K562 (cell line): ENCODE measurements around the gene MACROD2. TPM values are rescaled to one million over a fixed set of nuclear protein-coding genes. Genes with fewer than 3 reads are reported as not detected.

ENCODE experiments used
- ATAC-seq: fragments of 200-7000 bp; cut with Tn5 transposase; 3 replicates; pipeline ENCODE4 v1.9.1; 2020; ENCODE audit warnings: moderate library complexity
- BruUV-seq: library from RNA; stranded (reverse); fragments of 400-500 nt; replicated peaks from 2 replicates; lab custom pipeline; 2021; lab: Mats Ljungman, UMichigan
- CTCF ChIA-PET: fragments of 300-600 bp; formaldehyde crosslinking; extraction: SDS; loops from one replicate; lab custom pipeline; 2021; ENCODE audit warnings: low intra/inter-chr PET ratio; lab: Yijun Ruan, JAX
- POLR2A ChIA-PET: fragments of 300-600, 350-650 bp; sonication (Branson Sonifier 250); formaldehyde crosslinking; extraction: SDS; loops from one replicate; lab custom pipeline; 2021; ENCODE audit warnings: antibody characterized with exemption, inconsistent platforms; lab: Yijun Ruan, JAX
- DNase-seq, 4 experiments: peaks; one replicate each; pipeline versions ENCODE4 v3.0.0 to v3.0.0-alpha.2; 2011 to 2018; ENCODE audit warnings: low spot score in 3 of 4, mixed read lengths in 3 of 4; ENCODE audit errors: extremely low read depth in 1 of 4
- FAIRE-seq: peaks from 2 replicates; lab custom pipeline; 2011; peaks lifted over from hg19 to GRCh38; lab: Jason Lieb, UNC
- H2AFZ ChIP-seq: 2 replicates; pipeline ENCODE4 v1.6.0; 2011; ENCODE audit warnings: low read depth, low read length, control low read depth, inconsistent platforms
- H3K27ac ChIP-seq: fragments of 200-600 bp; 3 replicates; pipeline ENCODE4 v1.8.0; 2011; ENCODE audit warnings: low read depth, mild to moderate bottlenecking, control low read depth, inconsistent platforms, low read length, moderate library complexity, mixed read lengths; ENCODE audit errors: extremely low read depth
- H3K27me3 ChIP-seq, 2 experiments: fragments of 300-600 bp in 1 of 2; 2 replicates in 1 of 2; 3 replicates in 1 of 2; pipeline versions ENCODE4 v1.6.0 to v1.8.0; 2011; ENCODE audit warnings: inconsistent platforms in 2 of 2, low read length in 2 of 2, mild to moderate bottlenecking in 1 of 2, mixed read lengths in 1 of 2, moderate library complexity in 1 of 2; ENCODE audit not compliant: control insufficient read depth in 2 of 2, insufficient read depth in 2 of 2
- H3K36me3 ChIP-seq: fragments of 300-600 bp; 3 replicates; pipeline ENCODE4 v1.8.0; 2011; ENCODE audit warnings: mild to moderate bottlenecking, low read length, inconsistent platforms; ENCODE audit not compliant: control insufficient read depth, insufficient read depth
- H3K4me1 ChIP-seq, 2 experiments: fragments of 200-600 bp in 1 of 2; replicated peaks in 1 of 2; 2 replicates in 1 of 2; 3 replicates in 1 of 2; pipeline versions ENCODE4 v1.5.1 to v1.8.0; 2011; ENCODE audit warnings: inconsistent platforms in 2 of 2, low read length in 2 of 2, mild to moderate bottlenecking in 1 of 2, mixed read lengths in 1 of 2, moderate library complexity in 1 of 2; ENCODE audit not compliant: control insufficient read depth in 2 of 2, insufficient read depth in 2 of 2
- H3K4me2 ChIP-seq: 2 replicates; pipeline ENCODE4 v1.6.1; 2011; ENCODE audit warnings: low read length, control low read depth, inconsistent platforms, mixed read lengths; ENCODE audit not compliant: insufficient read depth
- H3K4me3 ChIP-seq: fragments of 200-600 bp; sonication (generic), shearing (Covaris generic); 2 replicates; pipeline ENCODE4 v1.5.1; 2016; ENCODE audit warnings: control low read depth, inconsistent platforms
- H3K79me2 ChIP-seq: fragments of 200-600 bp; 3 replicates; pipeline ENCODE4 v1.8.0; 2011; ENCODE audit warnings: low read length, inconsistent platforms; ENCODE audit not compliant: control insufficient read depth, insufficient read depth
- H3K9ac ChIP-seq, 2 experiments: 2 replicates each; pipeline versions ENCODE4 v1.6.0 to v1.6.1; 2011; ENCODE audit warnings: low read depth in 2 of 2, low read length in 2 of 2, control low read depth in 1 of 2, inconsistent platforms in 1 of 2, mild to moderate bottlenecking in 1 of 2, mixed read lengths in 1 of 2; ENCODE audit not compliant: insufficient read depth in 1 of 2
- H3K9me1 ChIP-seq: one replicate; pipeline ENCODE4 v1.6.0; 2011; ENCODE audit warnings: inconsistent platforms, mild to moderate bottlenecking, low read length, moderate library complexity; ENCODE audit not compliant: control insufficient read depth, insufficient read depth
- H3K9me3 ChIP-seq: replicated peaks from 2 replicates; pipeline ENCODE4 v1.5.1; 2011; ENCODE audit warnings: low read depth, low read length, inconsistent platforms; ENCODE audit not compliant: control insufficient read depth, insufficient read depth
- H4K20me1 ChIP-seq: replicated peaks from 2 replicates; pipeline ENCODE4 v1.6.1; 2011; ENCODE audit warnings: low read length, inconsistent platforms, mixed read lengths; ENCODE audit not compliant: control insufficient read depth, insufficient read depth
- BRF1 ChIP-seq: IDR thresholded peaks from 3 replicates; pipeline ENCODE4 v1.6.1; 2011; ENCODE audit warnings: borderline replicate concordance, mild to moderate bottlenecking; ENCODE audit not compliant: insufficient read length; ENCODE audit errors: extremely low read depth
- CCAR2 ChIP-seq: fragments of 200-400 bp; formaldehyde crosslinking; IDR thresholded peaks from 2 replicates; pipeline ENCODE4 v1.6.1; 2017; ENCODE audit warnings: mild to moderate bottlenecking, low read depth, low read length
- ELF4 ChIP-seq: fragments of 450-650 bp; formaldehyde crosslinking; IDR thresholded peaks from 2 replicates; pipeline ENCODE4 v1.4.0; 2022; ENCODE audit warnings: missing genetic modification characterization
- GABPB2 ChIP-seq: fragments of 250-450 bp; sonication (Bioruptor Pico); conservative IDR thresholded peaks from 2 replicates; pipeline ENCODE4 v1.5.1; 2021; ENCODE audit warnings: mild to moderate bottlenecking
- IFI16 ChIP-seq: fragments of 250-450 bp; sonication (Bioruptor Pico); IDR thresholded peaks from 2 replicates; pipeline ENCODE4 v2.1.2; 2022; ENCODE audit warnings: mild to moderate bottlenecking, inconsistent platforms
- ILF3 ChIP-seq: fragments of 450-650 bp; IDR thresholded peaks from 2 replicates; pipeline ENCODE4 v1.6.1; 2018; ENCODE audit warnings: antibody characterized with exemption, mild to moderate bottlenecking, moderate library complexity, borderline replicate concordance
- ILK ChIP-seq: fragments of 450-650 bp; IDR thresholded peaks from 2 replicates; pipeline ENCODE4 v1.6.1; 2016; ENCODE audit warnings: missing genetic modification characterization, low read depth, mild to moderate bottlenecking, missing compliant biosample characterization, moderate library complexity, borderline replicate concordance
- JUN ChIP-seq, 2 experiments: sonication (generic) in 1 of 2; formaldehyde crosslinking in 1 of 2; IDR thresholded peaks; 2 replicates each; pipeline versions ENCODE4 v1.6.1 to v1.8.0; 2012 to 2022; ENCODE audit warnings: borderline replicate concordance in 2 of 2, mild to moderate bottlenecking in 2 of 2, improper control_type of control experiment in 1 of 2, low read depth in 1 of 2, low read length in 1 of 2, missing genetic modification reagents in 1 of 2
- MCM3 ChIP-seq: fragments of 450-650 bp; IDR thresholded peaks from 2 replicates; pipeline ENCODE4 v1.6.1; 2016
- NFRKB ChIP-seq: fragments of 450-650 bp; IDR thresholded peaks from 2 replicates; pipeline ENCODE4 v1.6.1; 2016; ENCODE audit warnings: low read depth
- NRF1 ChIP-seq, 2 experiments: fragments of 450-650 bp; IDR thresholded peaks in 1 of 2; conservative IDR thresholded peaks in 1 of 2; 2 replicates each; pipeline ENCODE4 v1.6.1; 2014; ENCODE audit warnings: mild to moderate bottlenecking in 2 of 2
- RAD51 ChIP-seq: fragments of 450-650 bp; IDR thresholded peaks from 2 replicates; pipeline ENCODE4 v1.7.1; 2016; ENCODE audit warnings: low read depth, mild to moderate bottlenecking, borderline replicate concordance
- RBBP5 ChIP-seq: fragments of 200-600 bp; sonication (generic); IDR thresholded peaks from 2 replicates; pipeline ENCODE4 v1.6.1; 2012; ENCODE audit warnings: borderline replicate concordance, mild to moderate bottlenecking, low read length, control low read depth, inconsistent platforms; ENCODE audit not compliant: insufficient read depth, poor library complexity, severe bottlenecking
- SMAD1 ChIP-seq: fragments of 150-350 bp; IDR thresholded peaks from 2 replicates; pipeline ENCODE4 v1.6.1; 2014; ENCODE audit warnings: low read length, low read depth; ENCODE audit not compliant: partially characterized antibody
- SREBF1 ChIP-seq: fragments of 150-350 bp; IDR thresholded peaks from 2 replicates; pipeline ENCODE4 v1.6.1; 2014; ENCODE audit warnings: antibody characterized with exemption, low read depth, low read length, borderline replicate concordance
- ZNF174 ChIP-seq: fragments of 250-450 bp; sonication (Bioruptor Pico); IDR thresholded peaks from 2 replicates; pipeline ENCODE4 v1.4.0; 2020; ENCODE audit warnings: mild to moderate bottlenecking
- WGBS: fragments of 100-300 bp; shearing (Covaris generic); methylation state at CpG from one replicate; pipeline ENCODE4 v1.1.6; 2016; ENCODE audit warnings: low coverage, mixed read lengths; ENCODE audit not compliant: insufficient coverage; ENCODE audit errors: missing lambda C conversion rate; 5-methylcytosine and 5-hydroxymethylcytosine counted together
- in situ Hi-C: fragments of 300-500 bp; cut with MboI; formaldehyde crosslinking; loops from 4 replicates; pipeline ENCODE4 v1.15.0; 2018; ENCODE audit warnings: inconsistent platforms, mixed read lengths
- intact Hi-C: fragments of 100-400 bp; cut with micrococcal nuclease; formaldehyde crosslinking; loops from 2 replicates; pipeline ENCODE4 v1.14.2; 2022
- polyA plus RNA-seq, 8 experiments: library from polyadenylated mRNA; depleted of rRNA in 4 of 8; stranded (reverse) in 5 of 8; unstranded in 3 of 8; fragments of >200 nt; fragmentation: Nextera tagmentation in 2 of 8; fragmentation: Illumina TruSeq in 1 of 8; extraction: Ambion mirVana in 2 of 8; extraction: Trizol in 1 of 8; gene quantifications; 2 replicates each; pipeline versions ENCODE4 v1.2.1 to v1.2.3, GENCODE V29; 2011 to 2014; ENCODE audit warnings: inconsistent platforms in 1 of 8, missing spikeins in 1 of 8
- total RNA-seq, 7 experiments: library from RNA; depleted of rRNA in 6 of 7; stranded (reverse); fragments of >200 nt in 6 of 7; fragmentation: Illumina TruSeq in 2 of 7; extraction: Trizol in 2 of 7; gene quantifications; 2 replicates each; pipeline versions ENCODE4 v1.2.1 to v1.2.3, GENCODE V29; 2011 to 2021; ENCODE audit warnings: low replicate concordance in 1 of 7
- TF ChIP-seq, protein P1 (sequence below), 2 experiments: IDR thresholded peaks in 1 of 2; conservative IDR thresholded peaks in 1 of 2; 2 replicates each; pipeline ENCODE4 v1.6.1; 2016; ENCODE audit warnings: low read depth in 2 of 2, mild to moderate bottlenecking in 1 of 2, missing compliant biosample characterization in 1 of 2, missing genetic modification characterization in 1 of 2, moderate library complexity in 1 of 2
- TF ChIP-seq, protein P2 (sequence below): fragments of 450-650 bp; formaldehyde crosslinking; IDR thresholded peaks from 2 replicates; pipeline ENCODE4 v1.4.0; 2022; ENCODE audit warnings: missing genetic modification characterization

Gene MACROD2
- total and polyA plus RNA-seq, 9 of the 15 experiments (the other 6 are each of a cell fraction or from before 2014, with no cell fraction given): not detected

DNA sequence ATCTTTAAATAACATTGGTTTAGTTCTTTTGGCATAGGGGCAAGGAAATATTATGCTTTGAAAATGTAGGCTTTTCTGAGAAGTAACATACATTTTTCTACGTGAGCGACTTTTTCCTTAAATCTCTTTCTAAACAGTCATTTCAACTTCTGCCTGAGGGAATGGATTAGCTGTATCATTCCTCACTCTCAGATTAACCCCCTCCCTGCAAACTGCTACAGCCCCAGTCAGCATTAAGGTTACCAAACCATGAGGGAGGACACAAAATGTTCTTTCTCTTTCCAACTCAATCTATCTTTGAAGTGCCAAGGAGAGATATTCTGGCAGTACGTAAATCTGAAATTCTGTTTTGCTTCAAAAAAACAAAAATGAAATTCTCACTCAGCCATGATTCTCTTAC is 573.4 kb downstream of the MACROD2 start:
- no peak for DNase-seq
- Histone ChIP-seq H4K20me1 (no peaks in the 10 kb centered on the region), H2AFZ (no peak overlapping the region), H3K9ac (no peak overlapping the region), H3K4me2 (no peak overlapping the region), H3K36me3 (no peaks in the 10 kb centered on the region), H3K9me3 (no peaks in the 10 kb centered on the region), H3K27me3 (no peaks in the 10 kb centered on the region), H3K4me1 (no peaks in the 10 kb centered on the region), H3K79me2 (no peaks in the 10 kb centered on the region), H3K4me3 (no peak overlapping the region), H3K27ac (no peak overlapping the region), H3K9me1 (no peaks in the 10 kb centered on the region)
- intact Hi-C loops (no loop called here), in situ Hi-C loops (no loop called here)
- WGBS: 0% methylated on average over 3 of the region's 3 CpGs
- BruUV-seq: no TSS peak
- no peak for FAIRE-seq
- POLR2A ChIA-PET: no interaction called here
- CTCF ChIA-PET: no interaction called here
- no peak for TF ChIP-seq ILK (tag)
- TF ChIP-seq, protein P1, sequence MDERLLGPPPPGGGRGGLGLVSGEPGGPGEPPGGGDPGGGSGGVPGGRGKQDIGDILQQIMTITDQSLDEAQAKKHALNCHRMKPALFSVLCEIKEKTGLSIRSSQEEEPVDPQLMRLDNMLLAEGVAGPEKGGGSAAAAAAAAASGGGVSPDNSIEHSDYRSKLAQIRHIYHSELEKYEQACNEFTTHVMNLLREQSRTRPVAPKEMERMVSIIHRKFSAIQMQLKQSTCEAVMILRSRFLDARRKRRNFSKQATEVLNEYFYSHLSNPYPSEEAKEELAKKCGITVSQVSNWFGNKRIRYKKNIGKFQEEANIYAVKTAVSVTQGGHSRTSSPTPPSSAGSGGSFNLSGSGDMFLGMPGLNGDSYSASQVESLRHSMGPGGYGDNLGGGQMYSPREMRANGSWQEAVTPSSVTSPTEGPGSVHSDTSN (CRISPR knock-in tag; IDR thresholded peaks at IDR 0.05; ENCODE audit: low read depth): no peak
- TF ChIP-seq, protein P1 (tag; conservative IDR thresholded peaks at IDR 0.05; ENCODE audit: low read depth): no peak
- TF ChIP-seq MCM3: no peak
- no peak for TF ChIP-seq ELF4
- TF ChIP-seq CCAR2: no peak
- TF ChIP-seq RAD51: no peak
- TF ChIP-seq GABPB2 (CRISPR knock-in tag): no peak
- TF ChIP-seq NRF1 (conservative IDR thresholded peaks at IDR 0.05 in 1 of 2, IDR thresholded peaks at IDR 0.05 in 1 of 2): no peak
- TF ChIP-seq, protein P2, sequence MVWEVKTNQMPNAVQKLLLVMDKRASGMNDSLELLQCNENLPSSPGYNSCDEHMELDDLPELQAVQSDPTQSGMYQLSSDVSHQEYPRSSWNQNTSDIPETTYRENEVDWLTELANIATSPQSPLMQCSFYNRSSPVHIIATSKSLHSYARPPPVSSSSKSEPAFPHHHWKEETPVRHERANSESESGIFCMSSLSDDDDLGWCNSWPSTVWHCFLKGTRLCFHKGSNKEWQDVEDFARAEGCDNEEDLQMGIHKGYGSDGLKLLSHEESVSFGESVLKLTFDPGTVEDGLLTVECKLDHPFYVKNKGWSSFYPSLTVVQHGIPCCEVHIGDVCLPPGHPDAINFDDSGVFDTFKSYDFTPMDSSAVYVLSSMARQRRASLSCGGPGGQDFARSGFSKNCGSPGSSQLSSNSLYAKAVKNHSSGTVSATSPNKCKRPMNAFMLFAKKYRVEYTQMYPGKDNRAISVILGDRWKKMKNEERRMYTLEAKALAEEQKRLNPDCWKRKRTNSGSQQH (CRISPR knock-in tag): no peak
- TF ChIP-seq ZNF174 (CRISPR knock-in tag): no peak
- no peak for TF ChIP-seq IFI16 (CRISPR knock-in tag)
- TF ChIP-seq ILF3: no peak
- no peak for TF ChIP-seq NFRKB
- no peak for TF ChIP-seq JUN (IDR thresholded peaks at IDR 0.05; ENCODE audit: borderline replicate concordance, low read depth, low read length)
- no peak for TF ChIP-seq JUN (CRISPR knock-in tag; IDR thresholded peaks at IDR 0.05; ENCODE audit: borderline replicate concordance)
- no peak for TF ChIP-seq RBBP5
- TF ChIP-seq BRF1: no peak
- no peak for TF ChIP-seq SREBF1
- TF ChIP-seq SMAD1: no peak
- ATAC-seq: no peak
